HL-60/S4 treated with retinoic acid at 250 ng/mL for 4 days and 3 days (cell line): ENCODE measurements around the gene TBC1D10A.
"Not testable (repeated sequence)": the region's sequence is repeated elsewhere in the genome, so short reads cannot be mapped to it uniquely, and the experiment has no call there.

ENCODE experiments used
- in situ Hi-C: fragments of 300-500 bp; cut with MboI; formaldehyde crosslinking; loops from 2 replicates; pipeline ENCODE4 v1.7.0; 2022; ENCODE audit warnings: low sequenced_read_pairs

The TBC1D10A gene

GRCh38 chr22:30347255-30347892 is 20.6 kb upstream of the TBC1D10A start:
- in situ Hi-C loops: no loop called here

- in situ Hi-C loops: no loop called here
Observed at GRCh38 chr22:30344447-30345200, 17.9 kb upstream of the TBC1D10A start.

GRCh38 chr22:30340911-30341685 is 14.4 kb upstream of the TBC1D10A start:
- in situ Hi-C loops: no loop called here

- in situ Hi-C loops: no loop called here
Observed at GRCh38 chr22:30338802-30339201, 12.1 kb upstream of the TBC1D10A start.

- in situ Hi-C loops: not testable (repeated sequence)
Observed at GRCh38 chr22:30338341-30338740, 11.6 kb upstream of the TBC1D10A start.

GRCh38 chr22:30337461-30337778 is 10.7 kb upstream of the TBC1D10A start:
- in situ Hi-C loops: no loop called here

- in situ Hi-C loops: no loop called here
Observed at GRCh38 chr22:30336752-30337460, 10.2 kb upstream of the TBC1D10A start.

- in situ Hi-C loops: no loop called here
Observed at GRCh38 chr22:30335236-30335635, 8.5 kb upstream of the TBC1D10A start.

- in situ Hi-C loops: no loop called here
Observed at GRCh38 chr22:30334646-30335045, 7.9 kb upstream of the TBC1D10A start.

- in situ Hi-C loops: no loop called here
Observed at GRCh38 chr22:30333707-30334087, 7.0 kb upstream of the TBC1D10A start.

- in situ Hi-C loops: no loop called here
Observed at GRCh38 chr22:30332994-30333706, 6.4 kb upstream of the TBC1D10A start.

GRCh38 chr22:30332551-30332950 is 5.8 kb upstream of the TBC1D10A start:
- in situ Hi-C loops: no loop called here

- in situ Hi-C loops: no loop called here
Observed at GRCh38 chr22:30328466-30329049, 1.8 kb upstream of the TBC1D10A start.

- in situ Hi-C loops: no loop called here
Observed at GRCh38 chr22:30327864-30328345, 1.2 kb upstream of the TBC1D10A start.

GRCh38 chr22:30326255-30326705 is 461 bp downstream of the TBC1D10A start:
- in situ Hi-C loops: no loop called here

- in situ Hi-C loops: no loop called here
Observed at GRCh38 chr22:30325724-30326254, 952 bp downstream of the TBC1D10A start.

GRCh38 chr22:30325065-30325720 is 1.5 kb downstream of the TBC1D10A start:
- in situ Hi-C loops: no loop called here

GRCh38 chr22:30324014-30324730 is 2.6 kb downstream of the TBC1D10A start:
- in situ Hi-C loops: no loop called here

GRCh38 chr22:30323246-30323645 is 3.5 kb downstream of the TBC1D10A start:
- in situ Hi-C loops: no loop called here
